AG09319 (cell line): Measurements from ENCODE around the gene TMTC2.

Source experiments
- DNase-seq: peaks from one replicate; pipeline ENCODE4 v3.0.0-alpha.2; 2010; ENCODE audit warnings: low read depth; ENCODE audit errors: extremely low read depth
- TF ChIP-seq, protein P1 (sequence below): IDR thresholded peaks from 2 replicates; pipeline ENCODE4 v1.5.1; 2011; ENCODE audit warnings: low read depth, mild to moderate bottlenecking, inconsistent platforms, low read length, moderate library complexity

The TMTC2 gene

DNA sequence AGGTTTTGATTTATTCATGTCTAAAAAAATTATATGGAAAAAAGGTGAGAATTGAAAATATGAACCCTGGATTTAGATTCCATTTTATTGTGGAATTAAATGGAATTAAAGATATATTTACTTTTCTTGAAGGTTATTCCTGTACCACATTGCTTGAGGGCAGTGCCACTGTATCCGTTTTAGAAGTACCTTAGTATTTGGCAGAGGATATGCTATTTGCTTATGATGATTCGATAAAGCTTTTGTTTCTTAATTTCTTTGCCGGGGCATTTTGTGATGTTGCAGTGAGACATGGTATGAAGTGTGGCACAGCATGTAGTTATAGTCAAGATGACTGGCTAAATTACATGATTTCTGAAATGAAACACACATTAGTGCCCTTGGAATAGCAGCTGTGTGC is 7.6 kb downstream of the TMTC2 start:
- no peak for DNase-seq
- TF ChIP-seq, protein P1, sequence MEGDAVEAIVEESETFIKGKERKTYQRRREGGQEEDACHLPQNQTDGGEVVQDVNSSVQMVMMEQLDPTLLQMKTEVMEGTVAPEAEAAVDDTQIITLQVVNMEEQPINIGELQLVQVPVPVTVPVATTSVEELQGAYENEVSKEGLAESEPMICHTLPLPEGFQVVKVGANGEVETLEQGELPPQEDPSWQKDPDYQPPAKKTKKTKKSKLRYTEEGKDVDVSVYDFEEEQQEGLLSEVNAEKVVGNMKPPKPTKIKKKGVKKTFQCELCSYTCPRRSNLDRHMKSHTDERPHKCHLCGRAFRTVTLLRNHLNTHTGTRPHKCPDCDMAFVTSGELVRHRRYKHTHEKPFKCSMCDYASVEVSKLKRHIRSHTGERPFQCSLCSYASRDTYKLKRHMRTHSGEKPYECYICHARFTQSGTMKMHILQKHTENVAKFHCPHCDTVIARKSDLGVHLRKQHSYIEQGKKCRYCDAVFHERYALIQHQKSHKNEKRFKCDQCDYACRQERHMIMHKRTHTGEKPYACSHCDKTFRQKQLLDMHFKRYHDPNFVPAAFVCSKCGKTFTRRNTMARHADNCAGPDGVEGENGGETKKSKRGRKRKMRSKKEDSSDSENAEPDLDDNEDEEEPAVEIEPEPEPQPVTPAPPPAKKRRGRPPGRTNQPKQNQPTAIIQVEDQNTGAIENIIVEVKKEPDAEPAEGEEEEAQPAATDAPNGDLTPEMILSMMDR: no peak

DNA sequence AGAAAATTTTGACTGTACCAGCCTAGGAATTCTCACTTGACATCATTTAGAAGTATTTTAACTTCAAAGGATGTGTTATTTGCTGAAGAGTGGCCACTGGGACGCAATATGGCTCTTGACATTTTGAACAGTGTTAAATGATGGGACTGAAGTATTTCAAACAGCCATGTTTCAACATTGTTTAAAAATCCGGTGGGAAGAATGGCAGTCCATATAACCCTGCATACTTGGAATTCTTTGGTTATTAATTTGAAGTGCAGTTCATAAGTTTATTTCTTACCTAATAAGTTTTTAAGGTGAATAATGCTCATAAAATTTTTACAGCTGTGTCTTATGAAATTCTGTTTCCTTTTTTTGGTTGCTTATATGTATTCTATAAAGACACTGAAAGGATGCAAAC is 8.3 kb downstream of the TMTC2 start:
- no peak for DNase-seq
- TF ChIP-seq, protein P1: no peak

DNA sequence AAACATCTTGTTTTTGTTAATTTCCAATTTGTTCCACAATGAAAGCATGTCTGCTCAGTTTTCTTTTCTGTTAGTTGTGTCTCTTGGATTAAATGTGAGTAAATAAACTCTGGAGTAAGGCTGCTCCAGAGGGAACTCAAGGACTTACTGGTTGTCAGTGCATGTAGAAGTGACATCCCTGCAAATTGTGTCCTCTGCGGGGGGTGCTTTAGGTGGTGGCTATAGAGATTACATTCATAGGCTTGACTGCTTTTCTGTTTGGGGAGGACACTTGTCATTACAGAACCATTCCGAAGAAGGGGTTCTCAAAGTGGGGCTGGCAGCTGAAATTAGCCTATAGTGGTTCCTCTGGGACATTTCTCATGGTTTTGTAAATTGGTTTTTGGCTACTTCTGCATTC is 8.8 kb downstream of the TMTC2 start:
- TF ChIP-seq, protein P1: no peak
- DNase-seq: no peak

DNA sequence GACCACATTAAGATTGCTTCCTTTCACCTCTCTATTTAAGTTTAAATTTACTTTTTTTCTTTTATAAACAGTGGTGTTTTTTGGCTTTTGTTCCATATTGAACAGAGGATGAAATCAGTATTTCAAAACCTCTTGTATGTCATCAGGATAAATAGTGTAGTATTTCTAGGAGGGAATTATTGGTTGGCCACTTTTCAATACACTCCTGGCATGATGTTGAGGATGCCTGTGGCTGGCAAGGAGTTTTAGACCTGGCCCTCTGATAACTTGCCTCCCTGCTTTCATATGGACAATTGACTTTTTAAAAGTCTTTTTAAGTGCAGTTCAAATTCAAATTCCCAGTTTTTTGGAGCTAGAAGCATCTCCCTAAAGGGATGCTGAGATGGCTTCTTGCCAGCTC is 9.8 kb downstream of the TMTC2 start:
- no peak for DNase-seq

DNA sequence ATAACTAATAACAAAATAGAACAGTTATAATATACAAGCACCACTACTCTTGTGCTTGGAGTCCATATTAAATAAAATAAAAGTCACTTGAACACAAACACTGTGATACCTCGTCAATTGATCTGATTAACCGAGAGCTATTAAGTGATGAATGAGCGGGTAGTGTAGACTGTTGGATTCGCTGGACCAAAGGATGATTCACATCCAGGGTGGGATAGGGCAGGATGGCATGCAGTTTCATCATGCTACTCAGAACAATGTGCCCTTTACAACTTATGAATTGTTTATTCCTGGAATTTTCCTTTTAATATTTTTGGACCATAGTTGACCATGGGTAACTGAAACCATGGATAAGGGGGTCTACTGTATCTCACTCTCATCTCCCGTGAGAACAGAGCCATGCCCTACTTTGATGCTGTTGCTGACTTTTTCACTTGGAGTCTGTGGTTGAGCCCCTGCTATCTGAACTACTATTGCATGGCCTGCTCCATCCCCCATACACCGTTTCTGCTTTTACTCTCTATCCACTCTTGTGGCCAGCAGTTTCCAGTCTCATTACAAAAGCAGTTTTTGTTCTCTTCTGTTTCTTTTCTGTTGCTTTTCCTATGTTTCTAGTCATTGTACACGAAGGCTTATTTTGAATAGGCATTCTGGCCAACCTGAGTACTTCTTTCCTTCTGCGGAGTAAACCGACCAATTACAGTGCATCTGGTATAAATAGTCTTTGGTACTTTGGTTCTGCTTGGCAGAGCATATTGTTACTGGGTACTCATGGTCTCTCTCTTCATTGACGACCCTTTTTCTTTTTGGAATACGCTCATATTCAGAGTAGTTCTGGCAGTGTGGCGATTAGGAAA is 12.2 kb downstream of the TMTC2 start:
- DNase-seq: no peak
- TF ChIP-seq, protein P1: no peak

More for the DNA sequence above, 9.8 kb downstream of the TMTC2 start:
- TF ChIP-seq, protein P1: no peak

DNA sequence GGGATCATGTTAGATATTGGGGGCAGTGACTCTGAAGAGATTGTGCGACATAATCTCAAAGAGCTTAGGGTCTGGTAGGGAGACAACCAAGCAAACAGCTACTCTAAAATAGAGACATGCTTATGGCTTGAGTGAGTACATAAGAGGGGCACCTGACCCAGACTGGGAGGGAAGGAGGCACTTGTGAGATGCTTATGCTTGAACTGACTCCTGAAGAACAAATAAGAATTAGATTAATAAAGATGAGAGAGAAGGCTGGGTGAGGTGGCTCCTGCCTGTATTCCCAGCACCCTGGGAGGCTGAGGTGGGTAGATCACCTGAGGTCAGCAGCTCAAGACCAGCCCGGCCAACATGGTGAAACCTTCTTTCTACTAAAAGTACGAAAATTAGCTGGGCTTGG is 19.1 kb downstream of the TMTC2 start:
- TF ChIP-seq, protein P1: no peak

DNA sequence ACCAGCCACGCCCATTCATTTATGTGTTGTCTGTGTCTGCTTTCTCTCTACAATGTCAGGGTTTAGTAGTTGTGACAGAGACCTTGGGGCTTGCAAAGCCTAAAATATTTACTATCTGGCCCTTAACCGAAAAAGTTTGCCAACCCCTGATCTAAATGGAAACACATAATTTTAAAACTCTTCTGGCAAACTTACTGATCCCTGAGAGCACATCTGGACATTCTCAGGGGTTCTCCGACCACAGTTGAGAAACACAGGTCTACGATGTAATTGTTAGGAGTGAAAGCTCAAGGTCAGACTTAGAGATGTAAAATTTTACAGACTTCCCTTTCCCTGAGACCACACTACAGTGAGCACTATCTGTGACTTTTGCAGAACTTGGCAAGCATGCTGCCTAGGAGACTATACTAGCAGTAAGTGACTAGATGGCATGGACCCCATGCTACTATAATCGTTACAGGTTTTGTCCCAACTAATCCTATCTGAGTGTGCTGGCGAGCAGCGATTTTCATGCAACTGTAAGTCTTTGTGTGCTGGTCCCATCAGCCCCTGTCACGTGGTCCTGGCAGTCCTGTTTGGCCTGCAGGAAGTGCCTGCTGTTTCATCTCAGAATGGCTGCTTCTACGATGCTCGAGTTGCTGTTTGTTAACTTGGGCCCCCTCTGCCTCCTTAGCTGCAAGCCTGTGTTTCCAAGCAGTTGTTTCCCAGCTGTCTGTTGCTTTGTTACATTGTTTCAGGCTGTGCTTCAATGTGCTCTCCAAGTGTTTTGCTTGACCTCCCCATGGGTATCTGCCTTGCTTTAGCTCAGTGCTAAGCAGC is 21.6 kb downstream of the TMTC2 start:
- TF ChIP-seq, protein P1: no peak
- no peak for DNase-seq

More for the DNA sequence above, 19.1 kb downstream of the TMTC2 start:
- no peak for DNase-seq
